ENCODE results near the gene VDR.

GRCh38 chr12:47843226-47843980, 61.4 kb downstream of the VDR start:
- no peak for TF ChIP-seq EZH2 (IDR thresholded peaks at IDR 0.05; ENCODE audit: insufficient read depth, poor library complexity, severe bottlenecking)
- no peak for TF ChIP-seq EZH2phosphoT487 (IDR thresholded peaks at IDR 0.05; ENCODE audit: insufficient read depth, low read depth)

All from GM23248 (cell line).